Stimulated activated naive CD4-positive, alpha-beta T cell treated with Interleukin-2 at 50 U/mL for 16 hours (primary cell): ENCODE data around the gene DLX2.

Experiments
- DNase-seq: peaks from one replicate; lab custom pipeline; 2025; lab: John Stamatoyannopoulos, UW

Gene DLX2

GRCh38 chr2:172053486-172053885 is 49.2 kb downstream of the DLX2 start:
- no peak for DNase-seq

- no peak for DNase-seq
Measured at GRCh38 chr2:172052000-172052983, 50.4 kb downstream of the DLX2 start.

GRCh38 chr2:172050479-172051125 is 52.1 kb downstream of the DLX2 start:
- DNase-seq, result no peak

DNA sequence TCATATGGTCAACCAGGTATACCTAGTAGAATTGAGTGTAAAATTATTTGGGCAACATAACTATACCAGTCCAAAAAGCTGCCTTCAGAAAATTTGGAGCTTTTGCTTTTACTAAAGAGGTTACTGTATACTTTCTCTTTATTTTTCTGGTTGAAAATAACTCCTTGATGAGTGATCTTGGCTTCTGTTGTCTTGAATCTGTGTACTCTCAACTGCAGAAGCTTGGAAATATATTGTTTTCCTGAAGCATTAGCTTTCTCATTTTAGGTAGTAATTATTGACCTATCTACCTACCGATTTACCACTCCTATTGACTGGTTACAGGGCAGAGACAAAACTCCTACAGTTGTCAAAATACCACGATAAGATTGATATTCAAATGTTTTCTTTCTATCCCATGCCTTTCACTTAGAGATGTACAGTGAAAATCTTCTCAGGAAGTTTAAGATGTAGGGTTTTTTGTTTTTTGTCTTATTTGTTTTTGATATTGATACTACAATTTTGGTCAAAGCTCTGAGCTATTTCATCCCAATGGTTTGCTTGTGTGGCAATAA is 53.1 kb downstream of the DLX2 start:
- DNase-seq, result no peak
